OCI-LY7 (cell line): ENCODE data around the gene RAB31. TPM values are rescaled to one million over a fixed set of nuclear protein-coding genes. Genes with fewer than 3 reads are reported as not detected.

ENCODE experiments used
- BruUV-seq: library from RNA; stranded (reverse); fragments of 400-500 nt; replicated peaks from 2 replicates; lab custom pipeline; 2021; lab: Mats Ljungman, UMichigan
- CTCF ChIA-PET: fragments of 300-600 bp; sonication (Branson Sonifier 250); formaldehyde crosslinking; loops from one replicate; lab custom pipeline; 2022; ENCODE audit warnings: antibody characterized with exemption; ENCODE audit not compliant: unreplicated experiment; lab: Charles Lee
- POLR2A ChIA-PET: fragments of 300-600 bp; sonication (Branson Sonifier 250); formaldehyde crosslinking; loops from one replicate; lab custom pipeline; 2022; ENCODE audit warnings: antibody characterized with exemption; lab: Charles Lee
- DNase-seq: peaks from one replicate; pipeline ENCODE4 v3.0.0-alpha.2; 2015; ENCODE audit warnings: low spot score
- H2AFZ ChIP-seq: fragments of 200-600 bp; sonication (generic), shearing (Covaris generic); 2 replicates; pipeline ENCODE4 v1.6.1; 2014; ENCODE audit warnings: mild to moderate bottlenecking, antibody characterized with exemption, low read length, moderate library complexity
- H3K27ac ChIP-seq: fragments of 200-600 bp; sonication (generic); 2 replicates; pipeline ENCODE4 v1.5.1; 2014; ENCODE audit warnings: mixed run types, low read depth, mild to moderate bottlenecking, moderate library complexity, low read length, inconsistent platforms; ENCODE audit not compliant: poor library complexity, severe bottlenecking
- H3K36me3 ChIP-seq: fragments of 200-600 bp; sonication (generic); 2 replicates; pipeline ENCODE4 v1.6.1; 2014; ENCODE audit warnings: mild to moderate bottlenecking, antibody characterized with exemption, low read length, moderate library complexity, mixed read lengths; ENCODE audit not compliant: insufficient read depth
- H3K4me1 ChIP-seq: fragments of 200-600 bp; sonication (generic); 2 replicates; pipeline ENCODE4 v1.5.1; 2014; ENCODE audit warnings: mild to moderate bottlenecking, low read length; ENCODE audit not compliant: insufficient read depth, poor library complexity, severe bottlenecking
- H3K4me2 ChIP-seq: fragments of 200-600 bp; sonication (generic); 2 replicates; pipeline ENCODE4 v1.6.1; 2014; ENCODE audit warnings: mild to moderate bottlenecking, low read length
- H3K4me3 ChIP-seq: fragments of 200-600 bp; sonication (generic); 2 replicates; pipeline ENCODE4 v1.5.1; 2014; ENCODE audit warnings: mild to moderate bottlenecking, low read depth, low read length; ENCODE audit not compliant: poor library complexity, severe bottlenecking
- H3K79me2 ChIP-seq: fragments of 200-600 bp; sonication (generic); 2 replicates; pipeline ENCODE4 v1.6.1; 2016; ENCODE audit warnings: low read depth, mild to moderate bottlenecking, low read length, moderate library complexity, mixed read lengths; ENCODE audit not compliant: insufficient read depth
- H3K9me2 ChIP-seq: fragments of 200-600 bp; sonication (generic); 2 replicates; pipeline ENCODE4 v1.6.1; 2016; ENCODE audit warnings: mild to moderate bottlenecking, low read length, mixed read lengths; ENCODE audit not compliant: insufficient read depth
- H3K9me3 ChIP-seq: fragments of 200-600 bp; sonication (generic); 2 replicates; pipeline ENCODE4 v1.6.1; 2014; ENCODE audit warnings: mild to moderate bottlenecking, mixed run types, low read length, mixed read lengths
- H4K20me1 ChIP-seq: fragments of 200-600 bp; sonication (generic); 2 replicates; pipeline ENCODE4 v1.6.1; 2014; ENCODE audit warnings: mild to moderate bottlenecking, antibody characterized with exemption, low read length, moderate library complexity, mixed read lengths; ENCODE audit not compliant: insufficient read depth
- EZH2phosphoT487 ChIP-seq: fragments of 200-600 bp; sonication (generic); IDR thresholded peaks from 2 replicates; pipeline ENCODE4 v1.6.1; 2018; ENCODE audit warnings: low read depth, borderline replicate concordance, mild to moderate bottlenecking, mixed run types, antibody characterized with exemption, low read length, moderate library complexity, mixed read lengths
- intact Hi-C: fragments of 100-400 bp; cut with micrococcal nuclease; formaldehyde crosslinking; loops from one replicate; pipeline ENCODE4 v1.10.0; 2022; ENCODE audit not compliant: unreplicated experiment
- total RNA-seq, 2 experiments: library from RNA; depleted of rRNA in 1 of 2; stranded (reverse); fragments of >200 nt in 1 of 2; shearing (Covaris generic) in 1 of 2; gene quantifications; 2 replicates each; pipeline ENCODE4 v1.2.3, GENCODE V29; 2014 to 2022
- TF ChIP-seq, protein P1 (sequence below): fragments of 200-600 bp; sonication (generic); conservative IDR thresholded peaks from 2 replicates; pipeline ENCODE4 v1.5.1; 2014; ENCODE audit warnings: mild to moderate bottlenecking, antibody characterized with exemption, low read length, moderate library complexity, mixed read lengths

Gene RAB31
- total RNA-seq, 2 experiments from 2014 or later, result not detected

- H4K20me1 ChIP-seq, result no peaks in the 10 kb centered on the region
- no peaks in the 10 kb centered on the region for H3K4me1 ChIP-seq
- TF ChIP-seq EZH2phosphoT487, result no peak
- TF ChIP-seq, protein P1, sequence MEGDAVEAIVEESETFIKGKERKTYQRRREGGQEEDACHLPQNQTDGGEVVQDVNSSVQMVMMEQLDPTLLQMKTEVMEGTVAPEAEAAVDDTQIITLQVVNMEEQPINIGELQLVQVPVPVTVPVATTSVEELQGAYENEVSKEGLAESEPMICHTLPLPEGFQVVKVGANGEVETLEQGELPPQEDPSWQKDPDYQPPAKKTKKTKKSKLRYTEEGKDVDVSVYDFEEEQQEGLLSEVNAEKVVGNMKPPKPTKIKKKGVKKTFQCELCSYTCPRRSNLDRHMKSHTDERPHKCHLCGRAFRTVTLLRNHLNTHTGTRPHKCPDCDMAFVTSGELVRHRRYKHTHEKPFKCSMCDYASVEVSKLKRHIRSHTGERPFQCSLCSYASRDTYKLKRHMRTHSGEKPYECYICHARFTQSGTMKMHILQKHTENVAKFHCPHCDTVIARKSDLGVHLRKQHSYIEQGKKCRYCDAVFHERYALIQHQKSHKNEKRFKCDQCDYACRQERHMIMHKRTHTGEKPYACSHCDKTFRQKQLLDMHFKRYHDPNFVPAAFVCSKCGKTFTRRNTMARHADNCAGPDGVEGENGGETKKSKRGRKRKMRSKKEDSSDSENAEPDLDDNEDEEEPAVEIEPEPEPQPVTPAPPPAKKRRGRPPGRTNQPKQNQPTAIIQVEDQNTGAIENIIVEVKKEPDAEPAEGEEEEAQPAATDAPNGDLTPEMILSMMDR, result no peak
- H3K4me2 ChIP-seq, result no peak overlapping the region
- ChIA-PET POLR2A (interaction anchor here (0.6 to 0.7 kb wide), 3 partner anchors 10 to 160 kb away, joined by 3 to 4 read pairs (median 3); no protein-coding TSS in a partner anchor), CTCF (no interaction called here)
- intact Hi-C loops, result no loop called here
- no peaks in the 10 kb centered on the region for H3K9me2 ChIP-seq
- no peak overlapping the region for H3K27ac ChIP-seq
- H3K4me3 ChIP-seq, result no peak overlapping the region
- H3K9me3 ChIP-seq, result no peaks in the 10 kb centered on the region
- BruUV-seq, result no TSS peak
- no peaks in the 10 kb centered on the region for H3K79me2 ChIP-seq
- H2AFZ ChIP-seq, result no peak overlapping the region
- no peak for DNase-seq
- no peaks in the 10 kb centered on the region for H3K36me3 ChIP-seq
These were observed 46.5 kb upstream of the RAB31 start for GRCh38 chr18:9661564-9661963.

DNA sequence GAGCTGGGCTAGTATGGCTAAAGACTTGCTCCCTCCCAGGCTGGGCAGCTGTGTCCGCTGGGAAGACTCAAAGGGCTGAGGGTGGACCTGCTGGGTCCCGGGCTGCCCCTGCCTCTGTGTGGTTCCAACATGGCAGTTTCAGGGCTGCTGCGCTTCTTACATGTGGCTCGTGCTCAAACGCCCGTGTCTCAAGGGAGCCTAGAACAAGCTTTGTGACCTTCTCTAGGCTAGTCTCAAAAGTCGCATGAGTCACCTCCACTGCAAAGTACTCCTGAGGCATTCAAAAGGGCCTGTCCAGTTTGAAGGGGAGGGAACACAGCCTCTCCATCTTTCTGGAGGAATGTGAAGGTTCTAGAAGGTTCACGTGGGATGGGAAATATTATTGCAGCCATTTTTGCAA lies 44.7 kb upstream of the RAB31 start:
- no peak for TF ChIP-seq EZH2phosphoT487
- TF ChIP-seq, protein P1, result no peak
- Histone ChIP-seq H3K79me2 (no peaks in the 10 kb centered on the region), H3K27ac (no peak overlapping the region), H3K4me1 (no peaks in the 10 kb centered on the region), H2AFZ (no peak overlapping the region), H3K9me3 (no peaks in the 10 kb centered on the region), H3K4me3 (no peak overlapping the region), H3K36me3 (no peaks in the 10 kb centered on the region), H3K4me2 (no peak overlapping the region), H4K20me1 (no peaks in the 10 kb centered on the region), H3K9me2 (no peaks in the 10 kb centered on the region)
- no TSS peak for BruUV-seq
- intact Hi-C loops, result no loop called here
- POLR2A ChIA-PET, result no interaction called here
- CTCF ChIA-PET, result no interaction called here
- no peak for DNase-seq

DNA sequence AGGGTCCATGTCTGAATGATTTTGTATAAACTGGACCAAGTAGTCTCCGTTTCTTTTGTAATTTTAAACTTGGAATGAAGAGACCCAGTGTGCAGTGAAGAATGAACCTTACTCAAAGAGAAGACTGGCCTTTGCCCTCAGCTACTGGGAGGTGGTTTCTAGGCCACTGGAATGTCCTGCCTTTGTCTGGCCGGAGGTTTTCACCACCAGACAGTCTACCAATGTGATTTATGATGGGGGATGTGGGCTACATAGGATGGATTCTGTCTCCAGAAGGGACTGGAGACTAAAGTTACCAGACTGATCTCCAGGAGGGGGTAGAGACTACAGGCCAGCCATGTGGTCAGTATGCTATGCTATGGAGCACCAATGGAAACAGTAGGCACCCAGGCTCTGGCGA lies 42.8 kb upstream of the RAB31 start:
- Histone ChIP-seq H3K27ac (no peak overlapping the region), H3K4me3 (no peak overlapping the region), H3K36me3 (no peaks in the 10 kb centered on the region), H3K9me2 (no peaks in the 10 kb centered on the region), H3K4me2 (no peak overlapping the region), H4K20me1 (no peaks in the 10 kb centered on the region), H3K4me1 (no peaks in the 10 kb centered on the region), H2AFZ (no peak overlapping the region), H3K79me2 (no peaks in the 10 kb centered on the region), H3K9me3 (no peaks in the 10 kb centered on the region)
- no TSS peak for BruUV-seq
- intact Hi-C loops, result no loop called here
- POLR2A ChIA-PET, result interaction anchor here (1.6 kb wide), 1 partner anchor 46 kb away, joined by 3 read pairs; no protein-coding TSS in a partner anchor
- DNase-seq, result no peak
- CTCF ChIA-PET, result no interaction called here
- TF ChIP-seq, protein P1, result no peak
- no peak for TF ChIP-seq EZH2phosphoT487
